Choroid plexus epithelial cell (primary cell): ENCODE data around the gene SETD6.

ENCODE experiments used
- DNase-seq: peaks from one replicate; pipeline ENCODE4 v3.0.0-alpha.2; 2010; ENCODE audit warnings: low read depth
- H3K4me3 ChIP-seq: 2 replicates; pipeline ENCODE4 v1.5.1; 2011; ENCODE audit warnings: low read depth, mild to moderate bottlenecking, control low read depth, low read length, moderate library complexity
- CTCF ChIP-seq: conservative IDR thresholded peaks from 2 replicates; pipeline ENCODE4 v1.5.1; 2011; ENCODE audit warnings: low read depth, mild to moderate bottlenecking, control low read depth, inconsistent platforms, low read length, moderate library complexity

Gene SETD6, protein sequence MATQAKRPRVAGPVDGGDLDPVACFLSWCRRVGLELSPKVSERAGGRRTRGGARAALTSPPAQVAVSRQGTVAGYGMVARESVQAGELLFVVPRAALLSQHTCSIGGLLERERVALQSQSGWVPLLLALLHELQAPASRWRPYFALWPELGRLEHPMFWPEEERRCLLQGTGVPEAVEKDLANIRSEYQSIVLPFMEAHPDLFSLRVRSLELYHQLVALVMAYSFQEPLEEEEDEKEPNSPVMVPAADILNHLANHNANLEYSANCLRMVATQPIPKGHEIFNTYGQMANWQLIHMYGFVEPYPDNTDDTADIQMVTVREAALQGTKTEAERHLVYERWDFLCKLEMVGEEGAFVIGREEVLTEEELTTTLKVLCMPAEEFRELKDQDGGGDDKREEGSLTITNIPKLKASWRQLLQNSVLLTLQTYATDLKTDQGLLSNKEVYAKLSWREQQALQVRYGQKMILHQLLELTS

DNA sequence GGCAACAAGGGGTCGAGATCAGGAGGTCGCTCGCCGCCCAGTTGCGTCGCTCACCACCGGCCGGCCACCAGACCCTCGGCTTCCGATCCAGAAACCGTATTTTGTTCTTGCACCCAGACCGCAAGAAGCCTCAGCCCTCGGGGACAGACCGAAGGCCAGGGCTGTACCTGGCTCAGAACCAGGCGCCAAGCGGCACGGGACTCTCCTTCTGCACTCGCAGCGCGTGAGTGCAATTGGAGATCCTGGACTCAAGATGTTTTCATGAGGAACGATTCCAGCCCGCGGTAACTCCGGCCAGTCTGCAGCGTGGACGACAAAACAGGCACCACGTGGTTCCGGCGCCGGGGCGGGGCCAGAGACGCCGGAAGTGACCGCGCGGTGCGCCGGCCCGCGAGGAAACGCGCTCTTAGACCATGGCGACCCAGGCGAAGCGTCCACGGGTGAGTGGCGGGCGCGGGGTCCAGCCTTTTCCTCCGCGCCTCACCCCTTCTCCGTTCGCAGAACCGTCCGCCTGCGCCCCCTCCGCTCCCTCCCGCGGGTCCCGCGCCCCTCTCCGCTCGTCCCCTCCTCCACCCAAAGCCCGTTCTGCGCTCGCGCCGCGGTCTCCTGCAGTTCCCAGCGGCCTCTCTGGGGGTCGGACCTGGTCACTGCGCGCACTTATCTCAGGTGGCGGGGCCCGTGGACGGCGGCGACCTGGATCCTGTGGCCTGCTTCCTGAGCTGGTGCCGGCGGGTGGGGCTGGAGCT is at the start of gene SETD6:
Gene SETD6, plus strand, starts transcription at position 393 of the 746 bp plus-strand sequence. Its CDS starts 21 bp downstream, at position 414.
- peak; percentile 17 for TF ChIP-seq CTCF
- DNase-seq: peak; percentile 94
- peak within 1 kb of the TSS; percentile 81 for H3K4me3 ChIP-seq

DNA sequence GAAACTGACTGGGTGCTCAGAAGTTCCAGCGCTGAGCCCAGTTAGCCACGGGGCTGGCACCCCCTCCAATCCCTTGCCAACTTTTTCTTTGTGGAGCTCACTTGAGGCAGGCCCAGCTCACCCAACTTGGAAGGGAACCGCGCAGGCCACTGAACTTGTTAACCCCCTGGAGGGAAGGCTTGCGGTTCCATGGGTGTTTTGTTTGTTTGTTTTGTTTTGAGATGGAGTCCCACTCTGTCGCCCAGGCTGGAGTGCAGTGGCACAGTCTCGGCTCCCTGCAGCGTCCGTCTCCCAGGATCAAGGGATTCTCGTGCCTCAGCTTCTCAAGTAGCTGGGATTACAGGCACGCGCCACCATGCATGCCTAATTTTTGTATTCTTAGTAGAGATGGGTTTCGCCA is 49.5 kb upstream of the SETD6 start:
- DNase-seq: no peak
- no peak overlapping the region for H3K4me3 ChIP-seq
- no peak for TF ChIP-seq CTCF

DNA sequence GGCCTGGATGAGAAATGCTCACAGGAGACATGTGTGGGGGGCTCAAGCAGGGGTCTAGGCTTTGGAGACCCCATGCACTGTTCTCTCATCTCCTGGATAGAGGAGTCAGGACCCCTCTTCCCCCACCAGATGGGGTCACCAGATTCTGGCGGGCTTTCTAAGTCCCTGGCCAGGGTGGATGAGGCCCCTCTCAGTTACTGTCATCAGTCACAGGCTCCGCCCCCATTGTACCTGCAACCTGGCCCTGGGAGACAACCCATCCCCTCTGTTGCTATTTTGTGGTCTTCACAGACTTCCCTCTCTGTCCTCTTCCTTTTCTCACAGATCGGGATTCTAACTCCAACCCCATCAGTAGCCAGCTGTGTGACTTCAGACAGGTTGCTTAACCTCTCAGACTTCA is 48.9 kb upstream of the SETD6 start:
- no peak for DNase-seq
- TF ChIP-seq CTCF: no peak
- H3K4me3 ChIP-seq: no peak overlapping the region

DNA sequence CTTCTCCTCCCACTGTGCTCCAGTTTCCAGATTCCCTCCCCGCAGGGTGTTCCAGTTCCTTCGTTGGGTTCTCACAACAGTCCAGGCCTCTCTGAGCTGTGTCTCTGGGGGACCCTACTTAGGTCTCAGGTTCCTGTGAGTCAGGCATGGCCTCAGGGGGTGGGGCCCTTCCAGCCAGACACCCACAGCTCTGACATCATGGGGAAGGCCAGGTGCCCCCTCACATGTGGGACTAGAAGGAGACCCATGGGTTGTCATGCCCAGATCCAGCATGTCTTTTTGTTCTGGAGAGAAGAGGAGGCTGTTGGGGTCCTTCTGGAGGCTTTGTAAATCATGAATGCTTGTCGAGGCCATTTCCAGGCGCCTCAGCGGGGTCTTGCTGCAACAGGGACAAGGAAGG is 47.4 kb upstream of the SETD6 start:
- DNase-seq: no peak
- H3K4me3 ChIP-seq: no peak overlapping the region
- no peak for TF ChIP-seq CTCF

GRCh38 chr16:58471209-58471975 is 43.9 kb upstream of the SETD6 start:
- TF ChIP-seq CTCF: no peak
- H3K4me3 ChIP-seq: no peak overlapping the region
- DNase-seq: no peak

- no peak for TF ChIP-seq CTCF
- H3K4me3 ChIP-seq: no peak overlapping the region
- DNase-seq: no peak
Measured at GRCh38 chr16:58472266-58472665, 43.1 kb upstream of the SETD6 start.
